Panc1 (cell line): Measurements from ENCODE around the gene SMIM24. TPM values are rescaled to one million over a fixed set of nuclear protein-coding genes. Genes with fewer than 3 reads are reported as not detected.

ENCODE experiments used
- ATAC-seq: fragments of 200-7000 bp; cut with Tn5 transposase; 2 replicates; pipeline ENCODE4 v1.9.1; 2020; ENCODE audit warnings: mild to moderate bottlenecking, moderate library complexity
- BruUV-seq: library from RNA; stranded (reverse); fragments of 400-500 nt; replicated peaks from 2 replicates; lab custom pipeline; 2021; lab: Mats Ljungman, UMichigan
- CTCF ChIA-PET: fragments of 300-600 bp; sonication (Branson Sonifier 250); formaldehyde crosslinking; loops from one replicate; lab custom pipeline; 2022; ENCODE audit warnings: antibody characterized with exemption; lab: Charles Lee
- POLR2A ChIA-PET: fragments of 300-600 bp; sonication (Branson Sonifier 250); formaldehyde crosslinking; loops from one replicate; lab custom pipeline; 2022; ENCODE audit warnings: antibody characterized with exemption; lab: Charles Lee
- DNase-seq: peaks from one replicate; pipeline ENCODE4 v3.0.0-alpha.2; 2010; ENCODE audit warnings: low read depth, low spot score
- H3K27ac ChIP-seq: 2 replicates; pipeline ENCODE4 v1.5.1; 2011; ENCODE audit warnings: mild to moderate bottlenecking, low read length, inconsistent platforms
- H3K27me3 ChIP-seq: fragments of 200-500 bp; sonication (Bioruptor generic); 2 replicates; pipeline ENCODE4 v1.6.0; 2014; ENCODE audit warnings: low read length, inconsistent platforms; ENCODE audit not compliant: control insufficient read depth, insufficient read depth
- H3K36me3 ChIP-seq: fragments of 200-500 bp; sonication (Bioruptor generic); 2 replicates; pipeline ENCODE4 v1.5.1; 2014; ENCODE audit warnings: inconsistent platforms, mild to moderate bottlenecking, low read length, moderate library complexity; ENCODE audit not compliant: control insufficient read depth, insufficient read depth
- H3K4me1 ChIP-seq: 2 replicates; pipeline ENCODE4 v1.5.1; 2011; ENCODE audit warnings: inconsistent platforms, mild to moderate bottlenecking, low read length, moderate library complexity; ENCODE audit not compliant: control insufficient read depth, insufficient read depth
- H3K4me3 ChIP-seq, 2 experiments: 2 replicates each; pipeline ENCODE4 v1.5.1; 2011 to 2012; ENCODE audit warnings: low read depth in 2 of 2, low read length in 2 of 2, mild to moderate bottlenecking in 2 of 2, inconsistent platforms in 1 of 2, moderate library complexity in 1 of 2
- H3K9me3 ChIP-seq: fragments of 200-500 bp; sonication (Bioruptor generic); 2 replicates; pipeline ENCODE4 v1.5.1; 2014; ENCODE audit warnings: low read depth, mild to moderate bottlenecking, inconsistent platforms, low read length, moderate library complexity; ENCODE audit not compliant: control insufficient read depth, insufficient read depth
- POLR2AphosphoS5 ChIP-seq: IDR thresholded peaks from 2 replicates; pipeline ENCODE4 v1.6.1; 2012; ENCODE audit warnings: mild to moderate bottlenecking, low read depth, low read length, moderate library complexity
- SIN3A ChIP-seq: IDR thresholded peaks from 2 replicates; pipeline ENCODE4 v1.6.1; 2012; ENCODE audit warnings: low read depth, mild to moderate bottlenecking, low read length, moderate library complexity, borderline replicate concordance; ENCODE audit not compliant: insufficient read depth
- TCF7L2 ChIP-seq: IDR thresholded peaks from 2 replicates; pipeline ENCODE4 v1.6.1; 2011; ENCODE audit warnings: mild to moderate bottlenecking, low read depth, low read length, inconsistent platforms
- in situ Hi-C: cut with HindIII; loops from 2 replicates; pipeline ENCODE4 v1.10.0; 2016; ENCODE audit warnings: low sequenced_read_pairs, low pct_unique_long_range_greater_than_20kb
- intact Hi-C: fragments of 100-400 bp; cut with micrococcal nuclease; formaldehyde crosslinking; loops from one replicate; pipeline ENCODE4 v1.10.0; 2022; ENCODE audit not compliant: unreplicated experiment
- total RNA-seq: library from RNA; stranded (reverse); gene quantifications from one replicate; pipeline ENCODE4 v1.2.1, GENCODE V29; 2021; ENCODE audit not compliant: unreplicated experiment
- TF ChIP-seq, protein P1 (sequence below), 2 experiments: IDR thresholded peaks; 2 replicates each; pipeline ENCODE4 v1.6.1; 2011 to 2012; ENCODE audit warnings: low read depth in 2 of 2, control low read depth in 1 of 2, low read length in 1 of 2, mild to moderate bottlenecking in 1 of 2, moderate library complexity in 1 of 2; ENCODE audit not compliant: insufficient read depth in 1 of 2
- TF ChIP-seq, protein P2 (sequence below): fragments of 450-650 bp; IDR thresholded peaks from 2 replicates; pipeline ENCODE4 v1.5.1; 2017; ENCODE audit warnings: mild to moderate bottlenecking

Gene SMIM24
- total RNA-seq, 1 experiment from 2014 or later = 0.28 TPM

- ATAC-seq = no peak
- BruUV-seq = no TSS peak
- intact Hi-C loops = no loop called here
- TF ChIP-seq, protein P1, sequence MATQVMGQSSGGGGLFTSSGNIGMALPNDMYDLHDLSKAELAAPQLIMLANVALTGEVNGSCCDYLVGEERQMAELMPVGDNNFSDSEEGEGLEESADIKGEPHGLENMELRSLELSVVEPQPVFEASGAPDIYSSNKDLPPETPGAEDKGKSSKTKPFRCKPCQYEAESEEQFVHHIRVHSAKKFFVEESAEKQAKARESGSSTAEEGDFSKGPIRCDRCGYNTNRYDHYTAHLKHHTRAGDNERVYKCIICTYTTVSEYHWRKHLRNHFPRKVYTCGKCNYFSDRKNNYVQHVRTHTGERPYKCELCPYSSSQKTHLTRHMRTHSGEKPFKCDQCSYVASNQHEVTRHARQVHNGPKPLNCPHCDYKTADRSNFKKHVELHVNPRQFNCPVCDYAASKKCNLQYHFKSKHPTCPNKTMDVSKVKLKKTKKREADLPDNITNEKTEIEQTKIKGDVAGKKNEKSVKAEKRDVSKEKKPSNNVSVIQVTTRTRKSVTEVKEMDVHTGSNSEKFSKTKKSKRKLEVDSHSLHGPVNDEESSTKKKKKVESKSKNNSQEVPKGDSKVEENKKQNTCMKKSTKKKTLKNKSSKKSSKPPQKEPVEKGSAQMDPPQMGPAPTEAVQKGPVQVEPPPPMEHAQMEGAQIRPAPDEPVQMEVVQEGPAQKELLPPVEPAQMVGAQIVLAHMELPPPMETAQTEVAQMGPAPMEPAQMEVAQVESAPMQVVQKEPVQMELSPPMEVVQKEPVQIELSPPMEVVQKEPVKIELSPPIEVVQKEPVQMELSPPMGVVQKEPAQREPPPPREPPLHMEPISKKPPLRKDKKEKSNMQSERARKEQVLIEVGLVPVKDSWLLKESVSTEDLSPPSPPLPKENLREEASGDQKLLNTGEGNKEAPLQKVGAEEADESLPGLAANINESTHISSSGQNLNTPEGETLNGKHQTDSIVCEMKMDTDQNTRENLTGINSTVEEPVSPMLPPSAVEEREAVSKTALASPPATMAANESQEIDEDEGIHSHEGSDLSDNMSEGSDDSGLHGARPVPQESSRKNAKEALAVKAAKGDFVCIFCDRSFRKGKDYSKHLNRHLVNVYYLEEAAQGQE (IDR thresholded peaks at IDR 0.05; ENCODE audit: insufficient read depth in 1 of 2, low read depth in 2 of 2, low read length in 1 of 2) = no peak
- TF ChIP-seq, protein P2, sequence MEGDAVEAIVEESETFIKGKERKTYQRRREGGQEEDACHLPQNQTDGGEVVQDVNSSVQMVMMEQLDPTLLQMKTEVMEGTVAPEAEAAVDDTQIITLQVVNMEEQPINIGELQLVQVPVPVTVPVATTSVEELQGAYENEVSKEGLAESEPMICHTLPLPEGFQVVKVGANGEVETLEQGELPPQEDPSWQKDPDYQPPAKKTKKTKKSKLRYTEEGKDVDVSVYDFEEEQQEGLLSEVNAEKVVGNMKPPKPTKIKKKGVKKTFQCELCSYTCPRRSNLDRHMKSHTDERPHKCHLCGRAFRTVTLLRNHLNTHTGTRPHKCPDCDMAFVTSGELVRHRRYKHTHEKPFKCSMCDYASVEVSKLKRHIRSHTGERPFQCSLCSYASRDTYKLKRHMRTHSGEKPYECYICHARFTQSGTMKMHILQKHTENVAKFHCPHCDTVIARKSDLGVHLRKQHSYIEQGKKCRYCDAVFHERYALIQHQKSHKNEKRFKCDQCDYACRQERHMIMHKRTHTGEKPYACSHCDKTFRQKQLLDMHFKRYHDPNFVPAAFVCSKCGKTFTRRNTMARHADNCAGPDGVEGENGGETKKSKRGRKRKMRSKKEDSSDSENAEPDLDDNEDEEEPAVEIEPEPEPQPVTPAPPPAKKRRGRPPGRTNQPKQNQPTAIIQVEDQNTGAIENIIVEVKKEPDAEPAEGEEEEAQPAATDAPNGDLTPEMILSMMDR = no peak
- TF ChIP-seq TCF7L2 (no peak), POLR2AphosphoS5 (no peak), SIN3A (no peak)
- no peaks in the 10 kb centered on the region for H3K36me3 ChIP-seq
- ChIA-PET POLR2A (no interaction called here), CTCF (no interaction called here)
- DNase-seq = no peak
- no peaks in the 10 kb centered on the region for H3K9me3 ChIP-seq
- in situ Hi-C loops = no loop called here
- H3K4me3 ChIP-seq = no peak overlapping the region
- H3K27me3 ChIP-seq = no peaks in the 10 kb centered on the region
- no peaks in the 10 kb centered on the region for H3K4me1 ChIP-seq
- H3K27ac ChIP-seq = no peak overlapping the region
These were observed 2.8 kb downstream of the SMIM24 start for GRCh38 chr19:3477506-3477905.

DNA sequence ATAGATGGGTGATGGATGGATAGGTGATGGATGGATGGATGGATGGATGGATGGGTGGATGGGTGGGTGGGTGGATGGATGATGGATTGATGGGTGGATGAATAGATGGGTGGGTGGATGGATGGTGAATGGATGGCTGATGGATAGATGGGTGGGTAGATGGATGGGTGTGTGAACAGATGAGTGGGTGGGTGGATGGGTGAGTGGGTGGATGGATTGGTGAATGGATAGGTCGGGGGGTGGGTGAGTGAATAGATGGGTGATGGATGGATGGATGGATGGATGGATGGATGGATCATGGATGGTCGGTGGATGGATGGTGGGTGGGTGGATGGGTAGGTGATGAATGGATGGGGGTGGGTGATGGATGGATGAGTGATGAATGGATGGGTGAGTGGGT lies 3.5 kb downstream of the SMIM24 start:
- Histone ChIP-seq H3K36me3 (no peaks in the 10 kb centered on the region), H3K4me3 (no peak overlapping the region), H3K27me3 (no peaks in the 10 kb centered on the region), H3K9me3 (no peaks in the 10 kb centered on the region), H3K27ac (no peak overlapping the region), H3K4me1 (no peaks in the 10 kb centered on the region)
- BruUV-seq = no TSS peak
- intact Hi-C loops = no loop called here
- DNase-seq (no peak), ATAC-seq (no peak)
- TF ChIP-seq, protein P2 = no peak
- TF ChIP-seq, protein P1 (IDR thresholded peaks at IDR 0.05; ENCODE audit: insufficient read depth in 1 of 2, low read depth in 2 of 2, low read length in 1 of 2) = no peak
- POLR2A ChIA-PET = no interaction called here
- CTCF ChIA-PET = no interaction called here
- in situ Hi-C loops = no loop called here
